GM12878 (cell line): ENCODE data around the gene DNMT3L. TPM values are rescaled to one million over a fixed set of nuclear protein-coding genes. Genes with fewer than 3 reads are reported as not detected.

Experiments
- ASH2L ChIP-seq: fragments of 300-600, 200-600 bp; sonication (generic); IDR thresholded peaks from 2 replicates; pipeline ENCODE4 v1.6.1; 2017; ENCODE audit warnings: low read depth, mild to moderate bottlenecking, borderline replicate concordance
- ATF2 ChIP-seq: IDR thresholded peaks from 2 replicates; pipeline ENCODE4 v1.6.1; 2012; ENCODE audit warnings: low read length, inconsistent platforms
- ATF7 ChIP-seq: fragments of 450-650 bp; IDR thresholded peaks from 2 replicates; pipeline ENCODE4 v1.6.1; 2016; ENCODE audit warnings: low read depth, mild to moderate bottlenecking
- BHLHE40 ChIP-seq, 2 experiments: fragments of 450-650 bp in 1 of 2; IDR thresholded peaks; 2 replicates each; pipeline ENCODE4 v1.6.1; 2011 to 2017; ENCODE audit warnings: low read depth in 2 of 2, borderline replicate concordance in 1 of 2, improper control_type of control experiment in 1 of 2, low read length in 1 of 2, mild to moderate bottlenecking in 1 of 2
- CBX3 ChIP-seq: fragments of 200-600 bp; sonication (generic); IDR thresholded peaks from 2 replicates; pipeline ENCODE4 v1.6.1; 2016; ENCODE audit warnings: low read depth, borderline replicate concordance
- CBX5 ChIP-seq: sonication (generic); IDR thresholded peaks from 2 replicates; pipeline ENCODE4 v1.6.1; 2016; ENCODE audit warnings: low read depth, moderate library complexity, mild to moderate bottlenecking, inconsistent platforms
- CEBPB ChIP-seq, 2 experiments: fragments of 150-350 bp in 1 of 2; IDR thresholded peaks; 2 replicates each; pipeline ENCODE4 v1.6.1; 2012 to 2014; ENCODE audit warnings: low read depth in 2 of 2, low read length in 2 of 2, borderline replicate concordance in 1 of 2, inconsistent platforms in 1 of 2
- CTCF ChIP-seq, 3 experiments: IDR thresholded peaks in 2 of 3; conservative IDR thresholded peaks in 1 of 3; 2 replicates each; pipeline ENCODE4 v1.5.1; 2011; ENCODE audit warnings: low read depth in 3 of 3, low read length in 3 of 3, mild to moderate bottlenecking in 3 of 3, control low read depth in 2 of 3, moderate library complexity in 2 of 3, inconsistent platforms in 1 of 3, mixed read lengths in 1 of 3; ENCODE audit not compliant: control insufficient read depth in 2 of 3, insufficient read depth in 1 of 3; ENCODE audit errors: extremely low read depth in 1 of 3
- E2F4 ChIP-seq: IDR thresholded peaks from 2 replicates; pipeline ENCODE4 v1.6.1; 2012; ENCODE audit warnings: low read depth, low read length, improper control_type of control experiment
- EED ChIP-seq: sonication (generic); IDR thresholded peaks from 2 replicates; pipeline ENCODE4 v1.6.1; 2016; ENCODE audit warnings: antibody characterized with exemption, low read depth
- FOXK2 ChIP-seq: fragments of 450-650 bp; IDR thresholded peaks from 2 replicates; pipeline ENCODE4 v1.6.1; 2017; ENCODE audit warnings: mild to moderate bottlenecking, moderate library complexity
- HCFC1 ChIP-seq: fragments of 150-350 bp; IDR thresholded peaks from 2 replicates; pipeline ENCODE4 v1.6.1; 2014; ENCODE audit warnings: low read length
- HDAC6 ChIP-seq: fragments of 200-600 bp; sonication (generic); IDR thresholded peaks from one replicate; pipeline ENCODE4 v1.8.0; 2017; ENCODE audit warnings: antibody characterized with exemption; ENCODE audit not compliant: unreplicated experiment
- IKZF1 ChIP-seq: fragments of 450-650 bp; conservative IDR thresholded peaks from 2 replicates; pipeline ENCODE4 v1.6.1; 2017; ENCODE audit warnings: antibody characterized with exemption, mild to moderate bottlenecking
- IRF4 ChIP-seq: IDR thresholded peaks from 2 replicates; pipeline ENCODE4 v1.6.1; 2011; ENCODE audit warnings: low read depth, low read length
- KLF5 ChIP-seq: fragments of 450-650 bp; IDR thresholded peaks from 2 replicates; pipeline ENCODE4 v1.6.1; 2014; ENCODE audit warnings: mild to moderate bottlenecking; ENCODE audit not compliant: partially characterized antibody
- NBN ChIP-seq: fragments of 450-650 bp; IDR thresholded peaks from 2 replicates; pipeline ENCODE4 v1.6.1; 2016
- NFXL1 ChIP-seq: fragments of 450-650 bp; IDR thresholded peaks from 2 replicates; pipeline ENCODE4 v1.6.1; 2017; ENCODE audit warnings: antibody characterized with exemption, mild to moderate bottlenecking, borderline replicate concordance
- POLR2A ChIP-seq: IDR thresholded peaks from 2 replicates; pipeline ENCODE4 v1.6.1; 2011; ENCODE audit warnings: low read depth, mild to moderate bottlenecking, low read length
- POLR2AphosphoS2 ChIP-seq: IDR thresholded peaks from 2 replicates; pipeline ENCODE4 v1.6.1; 2011; ENCODE audit warnings: low read depth, mild to moderate bottlenecking, low read length, improper control_type of control experiment, moderate library complexity
- RAD21 ChIP-seq: IDR thresholded peaks from 2 replicates; pipeline ENCODE4 v1.6.1; 2011; ENCODE audit warnings: mild to moderate bottlenecking, low read depth, low read length, moderate library complexity; ENCODE audit not compliant: insufficient read depth
- RELA ChIP-seq: fragments of 450-650 bp; IDR thresholded peaks from 2 replicates; pipeline ENCODE4 v1.8.0; 2014; ENCODE audit warnings: borderline replicate concordance; ENCODE audit not compliant: partially characterized antibody
- SMAD5 ChIP-seq: IDR thresholded peaks from 2 replicates; pipeline ENCODE4 v1.6.1; 2016; ENCODE audit warnings: antibody characterized with exemption, low read depth
- ZNF274 ChIP-seq: IDR thresholded peaks from one replicate; pipeline ENCODE4 v1.8.0; 2011; ENCODE audit not compliant: insufficient read length, insufficient read depth
- polyA plus RNA-seq, 11 experiments: library from polyadenylated mRNA; depleted of rRNA in 4 of 11; unstranded in 6 of 11; stranded (reverse) in 5 of 11; fragments of >200 nt; fragmentation: Nextera tagmentation in 4 of 11; fragmentation: Illumina TruSeq in 1 of 11; extraction: Ambion mirVana in 4 of 11; extraction: Trizol in 1 of 11; gene quantifications; 1 replicate in 1 of 11; 2 replicates in 10 of 11; pipeline versions ENCODE4 v1.2.1 to v1.2.3, GENCODE V29; 2011 to 2016; ENCODE audit warnings: inconsistent platforms in 2 of 11, missing spikeins in 2 of 11, low read depth in 1 of 11
- total RNA-seq, 4 experiments: library from RNA; depleted of rRNA in 3 of 4; stranded (reverse); fragments of >200 nt in 3 of 4; fragmentation: Illumina TruSeq in 1 of 4; extraction: Trizol in 1 of 4; gene quantifications; 2 replicates each; pipeline versions ENCODE4 v1.2.1 to v1.2.3, GENCODE V29; 2013 to 2021
- TF ChIP-seq, protein P1 (sequence below): fragments of 450-650 bp; IDR thresholded peaks from 2 replicates; pipeline ENCODE4 v1.6.1; 2017; ENCODE audit warnings: low read depth, mild to moderate bottlenecking, moderate library complexity
- TF ChIP-seq, protein P2 (sequence below): IDR thresholded peaks from 2 replicates; pipeline ENCODE4 v1.6.1; 2012; ENCODE audit warnings: low read depth, low read length, improper control_type of control experiment

DNMT3L gene
- total and polyA plus RNA-seq, 10 of the 15 experiments (the other 5 are each of a cell fraction or from before 2014, with no cell fraction given) = not detected

- TF ChIP-seq RAD21 (0 out of 2 replicates have a peak, but pooled peaks have one; percentile 5), POLR2A (peak; percentile 79; the same call in 1 of the 2 replicates), RELA (no peak), ATF7 (no peak), HCFC1 (no peak), CEBPB (IDR thresholded peaks at IDR 0.05; ENCODE audit: borderline replicate concordance in 1 of 2, low read depth in 2 of 2, low read length in 2 of 2) (no peak), HDAC6 (no peak), SMAD5 (no peak), IRF4 (no peak), FOXK2 (no peak), KLF5 (no peak), POLR2AphosphoS2 (peak; percentile 33; the same call in 1 of the 2 replicates), EED (peak; percentile 81), E2F4 (no peak), IKZF1 (peak; percentile 94), CTCF (IDR thresholded peaks at IDR 0.05 in 2 of 3, conservative IDR thresholded peaks at IDR 0.05 in 1 of 3; ENCODE audit: control insufficient read depth in 2 of 3, extremely low read depth in 1 of 3, insufficient read depth in 1 of 3, low read depth in 3 of 3, low read length in 3 of 3) (no peak), BHLHE40 (IDR thresholded peaks at IDR 0.05; ENCODE audit: borderline replicate concordance in 1 of 2, low read depth in 2 of 2, low read length in 1 of 2) (peak; percentile 73 to 91; a peak in 3 of 4 replicates), CBX5 (no peak), ZNF274 (no peak), ATF2 (no peak), NBN (peak; percentile 82), CBX3 (no peak), ASH2L (no peak), NFXL1 (peak; percentile 70; the same call in 1 of the 2 replicates)
- TF ChIP-seq, protein P1, sequence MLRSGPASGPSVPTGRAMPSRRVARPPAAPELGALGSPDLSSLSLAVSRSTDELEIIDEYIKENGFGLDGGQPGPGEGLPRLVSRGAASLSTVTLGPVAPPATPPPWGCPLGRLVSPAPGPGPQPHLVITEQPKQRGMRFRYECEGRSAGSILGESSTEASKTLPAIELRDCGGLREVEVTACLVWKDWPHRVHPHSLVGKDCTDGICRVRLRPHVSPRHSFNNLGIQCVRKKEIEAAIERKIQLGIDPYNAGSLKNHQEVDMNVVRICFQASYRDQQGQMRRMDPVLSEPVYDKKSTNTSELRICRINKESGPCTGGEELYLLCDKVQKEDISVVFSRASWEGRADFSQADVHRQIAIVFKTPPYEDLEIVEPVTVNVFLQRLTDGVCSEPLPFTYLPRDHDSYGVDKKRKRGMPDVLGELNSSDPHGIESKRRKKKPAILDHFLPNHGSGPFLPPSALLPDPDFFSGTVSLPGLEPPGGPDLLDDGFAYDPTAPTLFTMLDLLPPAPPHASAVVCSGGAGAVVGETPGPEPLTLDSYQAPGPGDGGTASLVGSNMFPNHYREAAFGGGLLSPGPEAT = peak; percentile 70
- TF ChIP-seq, protein P2, sequence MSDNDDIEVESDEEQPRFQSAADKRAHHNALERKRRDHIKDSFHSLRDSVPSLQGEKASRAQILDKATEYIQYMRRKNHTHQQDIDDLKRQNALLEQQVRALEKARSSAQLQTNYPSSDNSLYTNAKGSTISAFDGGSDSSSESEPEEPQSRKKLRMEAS = peak; percentile 68
Measured at GRCh38 chr21:44299458-44300261, 38.0 kb upstream of the DNMT3L start, which contains the start of gene PFKL (continued).
